HEK293 (cell line): ENCODE data around the gene SDHAF1.

Source experiments
- TRIM28 ChIP-seq: IDR thresholded peaks from 2 replicates; pipeline ENCODE4 v1.6.1; 2011; ENCODE audit warnings: low read length, control low read depth, borderline replicate concordance
- YY1 ChIP-seq: fragments of 450-650 bp; formaldehyde crosslinking; IDR thresholded peaks from 2 replicates; pipeline ENCODE4 v1.5.1; 2018; ENCODE audit warnings: missing biosample characterization, missing genetic modification characterization
- ZFP41 ChIP-seq: fragments of 450-650 bp; formaldehyde crosslinking; IDR thresholded peaks from 2 replicates; pipeline ENCODE4 v1.5.1; 2016; ENCODE audit warnings: missing biosample characterization, missing genetic modification characterization, borderline replicate concordance
- ZNF132 ChIP-seq: fragments of 450-650 bp; formaldehyde crosslinking; IDR thresholded peaks from 2 replicates; pipeline ENCODE4 v1.5.1; 2017; ENCODE audit warnings: missing biosample characterization, missing genetic modification characterization, borderline replicate concordance
- ZNF623 ChIP-seq: fragments of 450-650 bp; formaldehyde crosslinking; IDR thresholded peaks from 2 replicates; pipeline ENCODE4 v1.5.1; 2016; ENCODE audit warnings: missing biosample characterization, missing genetic modification characterization
- ZNF629 ChIP-seq: fragments of 450-650 bp; formaldehyde crosslinking; IDR thresholded peaks from 2 replicates; pipeline ENCODE4 v1.5.1; 2017; ENCODE audit warnings: missing biosample characterization, missing genetic modification characterization
- TF ChIP-seq, protein P1 (sequence below): fragments of 450-650 bp; formaldehyde crosslinking; IDR thresholded peaks from 2 replicates; pipeline ENCODE4 v1.5.1; 2016; ENCODE audit warnings: missing biosample characterization, missing genetic modification characterization
- TF ChIP-seq, protein P2 (sequence below): fragments of 450-650 bp; formaldehyde crosslinking; IDR thresholded peaks from 2 replicates; pipeline ENCODE4 v1.5.1; 2016; ENCODE audit warnings: missing biosample characterization, missing genetic modification characterization
- TF ChIP-seq, protein P3 (sequence below): fragments of 450-650 bp; formaldehyde crosslinking; IDR thresholded peaks from 2 replicates; pipeline ENCODE4 v1.5.1; 2016; ENCODE audit warnings: missing biosample characterization, missing genetic modification characterization
- TF ChIP-seq, protein P4 (sequence below): fragments of 450-650 bp; formaldehyde crosslinking; IDR thresholded peaks from 2 replicates; pipeline ENCODE4 v1.5.1; 2016; ENCODE audit warnings: missing biosample characterization, missing genetic modification characterization

DNA sequence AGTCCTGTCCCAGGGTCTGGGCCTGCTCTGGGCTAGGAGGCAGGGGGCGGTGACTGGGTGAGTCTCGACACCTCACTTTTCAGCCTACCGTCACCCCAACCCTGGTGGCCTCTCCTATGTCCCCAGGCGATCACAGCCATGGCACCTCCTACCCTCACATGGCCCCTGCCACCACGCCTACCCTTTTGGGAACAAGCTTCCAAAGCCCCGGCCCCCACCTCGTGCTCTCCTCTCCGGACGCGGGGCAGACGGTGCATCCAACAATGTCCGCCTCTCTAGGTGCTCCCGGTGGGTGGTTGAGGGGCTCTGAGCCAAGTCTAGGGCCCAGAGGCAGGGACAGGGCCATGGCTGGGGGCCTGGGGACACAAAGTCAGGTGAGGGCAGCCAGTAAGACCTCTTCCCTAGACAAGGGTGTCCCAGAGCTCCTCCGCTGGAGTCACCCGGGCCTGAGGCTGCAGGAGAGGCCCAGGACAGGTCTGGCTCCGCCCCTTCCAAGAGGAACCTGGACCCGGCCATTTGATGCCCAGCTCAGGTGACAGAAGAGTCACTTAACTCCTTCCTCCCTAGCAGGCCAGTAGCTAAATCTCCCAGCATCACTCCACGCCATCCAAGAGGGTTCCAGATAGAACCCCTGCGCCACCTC lies 13.5 kb downstream of the SDHAF1 start, which contains the start of gene SYNE4:
- TF ChIP-seq, protein P1, sequence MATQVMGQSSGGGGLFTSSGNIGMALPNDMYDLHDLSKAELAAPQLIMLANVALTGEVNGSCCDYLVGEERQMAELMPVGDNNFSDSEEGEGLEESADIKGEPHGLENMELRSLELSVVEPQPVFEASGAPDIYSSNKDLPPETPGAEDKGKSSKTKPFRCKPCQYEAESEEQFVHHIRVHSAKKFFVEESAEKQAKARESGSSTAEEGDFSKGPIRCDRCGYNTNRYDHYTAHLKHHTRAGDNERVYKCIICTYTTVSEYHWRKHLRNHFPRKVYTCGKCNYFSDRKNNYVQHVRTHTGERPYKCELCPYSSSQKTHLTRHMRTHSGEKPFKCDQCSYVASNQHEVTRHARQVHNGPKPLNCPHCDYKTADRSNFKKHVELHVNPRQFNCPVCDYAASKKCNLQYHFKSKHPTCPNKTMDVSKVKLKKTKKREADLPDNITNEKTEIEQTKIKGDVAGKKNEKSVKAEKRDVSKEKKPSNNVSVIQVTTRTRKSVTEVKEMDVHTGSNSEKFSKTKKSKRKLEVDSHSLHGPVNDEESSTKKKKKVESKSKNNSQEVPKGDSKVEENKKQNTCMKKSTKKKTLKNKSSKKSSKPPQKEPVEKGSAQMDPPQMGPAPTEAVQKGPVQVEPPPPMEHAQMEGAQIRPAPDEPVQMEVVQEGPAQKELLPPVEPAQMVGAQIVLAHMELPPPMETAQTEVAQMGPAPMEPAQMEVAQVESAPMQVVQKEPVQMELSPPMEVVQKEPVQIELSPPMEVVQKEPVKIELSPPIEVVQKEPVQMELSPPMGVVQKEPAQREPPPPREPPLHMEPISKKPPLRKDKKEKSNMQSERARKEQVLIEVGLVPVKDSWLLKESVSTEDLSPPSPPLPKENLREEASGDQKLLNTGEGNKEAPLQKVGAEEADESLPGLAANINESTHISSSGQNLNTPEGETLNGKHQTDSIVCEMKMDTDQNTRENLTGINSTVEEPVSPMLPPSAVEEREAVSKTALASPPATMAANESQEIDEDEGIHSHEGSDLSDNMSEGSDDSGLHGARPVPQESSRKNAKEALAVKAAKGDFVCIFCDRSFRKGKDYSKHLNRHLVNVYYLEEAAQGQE = no peak
- TF ChIP-seq ZNF623 (tag by site-specific recombination) (no peak), ZFP41 (no peak), YY1 (tag by site-specific recombination) (no peak), ZNF629 (tag by site-specific recombination) (no peak), TRIM28 (no peak), ZNF132 (tag by site-specific recombination) (no peak)
- TF ChIP-seq, protein P2, sequence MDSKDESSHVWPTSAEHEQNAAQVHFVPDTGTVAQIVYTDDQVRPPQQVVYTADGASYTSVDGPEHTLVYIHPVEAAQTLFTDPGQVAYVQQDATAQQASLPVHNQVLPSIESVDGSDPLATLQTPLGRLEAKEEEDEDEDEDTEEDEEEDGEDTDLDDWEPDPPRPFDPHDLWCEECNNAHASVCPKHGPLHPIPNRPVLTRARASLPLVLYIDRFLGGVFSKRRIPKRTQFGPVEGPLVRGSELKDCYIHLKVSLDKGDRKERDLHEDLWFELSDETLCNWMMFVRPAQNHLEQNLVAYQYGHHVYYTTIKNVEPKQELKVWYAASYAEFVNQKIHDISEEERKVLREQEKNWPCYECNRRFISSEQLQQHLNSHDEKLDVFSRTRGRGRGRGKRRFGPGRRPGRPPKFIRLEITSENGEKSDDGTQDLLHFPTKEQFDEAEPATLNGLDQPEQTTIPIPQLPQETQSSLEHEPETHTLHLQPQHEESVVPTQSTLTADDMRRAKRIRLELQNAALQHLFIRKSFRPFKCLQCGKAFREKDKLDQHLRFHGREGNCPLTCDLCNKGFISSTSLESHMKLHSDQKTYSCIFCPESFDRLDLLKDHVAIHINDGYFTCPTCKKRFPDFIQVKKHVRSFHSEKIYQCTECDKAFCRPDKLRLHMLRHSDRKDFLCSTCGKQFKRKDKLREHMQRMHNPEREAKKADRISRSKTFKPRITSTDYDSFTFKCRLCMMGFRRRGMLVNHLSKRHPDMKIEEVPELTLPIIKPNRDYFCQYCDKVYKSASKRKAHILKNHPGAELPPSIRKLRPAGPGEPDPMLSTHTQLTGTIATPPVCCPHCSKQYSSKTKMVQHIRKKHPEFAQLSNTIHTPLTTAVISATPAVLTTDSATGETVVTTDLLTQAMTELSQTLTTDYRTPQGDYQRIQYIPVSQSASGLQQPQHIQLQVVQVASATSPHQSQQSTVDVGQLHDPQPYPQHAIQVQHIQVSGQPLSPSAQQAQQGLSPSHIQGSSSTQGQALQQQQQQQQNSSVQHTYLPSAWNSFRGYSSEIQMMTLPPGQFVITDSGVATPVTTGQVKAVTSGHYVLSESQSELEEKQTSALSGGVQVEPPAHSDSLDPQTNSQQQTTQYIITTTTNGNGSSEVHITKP (tag by site-specific recombination) = peak; percentile 52; the same call in 1 of the 2 replicates
- TF ChIP-seq, protein P3, sequence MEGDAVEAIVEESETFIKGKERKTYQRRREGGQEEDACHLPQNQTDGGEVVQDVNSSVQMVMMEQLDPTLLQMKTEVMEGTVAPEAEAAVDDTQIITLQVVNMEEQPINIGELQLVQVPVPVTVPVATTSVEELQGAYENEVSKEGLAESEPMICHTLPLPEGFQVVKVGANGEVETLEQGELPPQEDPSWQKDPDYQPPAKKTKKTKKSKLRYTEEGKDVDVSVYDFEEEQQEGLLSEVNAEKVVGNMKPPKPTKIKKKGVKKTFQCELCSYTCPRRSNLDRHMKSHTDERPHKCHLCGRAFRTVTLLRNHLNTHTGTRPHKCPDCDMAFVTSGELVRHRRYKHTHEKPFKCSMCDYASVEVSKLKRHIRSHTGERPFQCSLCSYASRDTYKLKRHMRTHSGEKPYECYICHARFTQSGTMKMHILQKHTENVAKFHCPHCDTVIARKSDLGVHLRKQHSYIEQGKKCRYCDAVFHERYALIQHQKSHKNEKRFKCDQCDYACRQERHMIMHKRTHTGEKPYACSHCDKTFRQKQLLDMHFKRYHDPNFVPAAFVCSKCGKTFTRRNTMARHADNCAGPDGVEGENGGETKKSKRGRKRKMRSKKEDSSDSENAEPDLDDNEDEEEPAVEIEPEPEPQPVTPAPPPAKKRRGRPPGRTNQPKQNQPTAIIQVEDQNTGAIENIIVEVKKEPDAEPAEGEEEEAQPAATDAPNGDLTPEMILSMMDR (tag by site-specific recombination) = no peak
- TF ChIP-seq, protein P4, sequence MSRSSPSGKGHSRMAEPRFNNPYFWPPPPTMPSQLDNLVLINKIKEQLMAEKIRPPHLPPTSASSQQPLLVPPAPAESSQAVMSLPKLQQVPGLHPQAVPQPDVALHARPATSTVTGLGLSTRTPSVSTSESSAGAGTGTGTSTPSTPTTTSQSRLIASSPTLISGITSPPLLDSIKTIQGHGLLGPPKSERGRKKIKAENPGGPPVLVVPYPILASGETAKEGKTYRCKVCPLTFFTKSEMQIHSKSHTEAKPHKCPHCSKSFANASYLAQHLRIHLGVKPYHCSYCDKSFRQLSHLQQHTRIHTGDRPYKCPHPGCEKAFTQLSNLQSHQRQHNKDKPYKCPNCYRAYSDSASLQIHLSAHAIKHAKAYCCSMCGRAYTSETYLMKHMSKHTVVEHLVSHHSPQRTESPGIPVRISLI (tag by site-specific recombination) = no peak
